Panc1 (cell line): ENCODE measurements around the gene INHBB. TPM values are rescaled to one million over a fixed set of nuclear protein-coding genes. Genes with fewer than 3 reads are reported as not detected.

ENCODE experiments used
- ATAC-seq: fragments of 200-7000 bp; cut with Tn5 transposase; 2 replicates; pipeline ENCODE4 v1.9.1; 2020; ENCODE audit warnings: mild to moderate bottlenecking, moderate library complexity
- BruUV-seq: library from RNA; stranded (reverse); fragments of 400-500 nt; replicated peaks from 2 replicates; lab custom pipeline; 2021; lab: Mats Ljungman, UMichigan
- CTCF ChIA-PET: fragments of 300-600 bp; sonication (Branson Sonifier 250); formaldehyde crosslinking; loops from one replicate; lab custom pipeline; 2022; ENCODE audit warnings: antibody characterized with exemption; lab: Charles Lee
- POLR2A ChIA-PET: fragments of 300-600 bp; sonication (Branson Sonifier 250); formaldehyde crosslinking; loops from one replicate; lab custom pipeline; 2022; ENCODE audit warnings: antibody characterized with exemption; lab: Charles Lee
- DNase-seq: peaks from one replicate; pipeline ENCODE4 v3.0.0-alpha.2; 2010; ENCODE audit warnings: low read depth, low spot score
- H3K27ac ChIP-seq: 2 replicates; pipeline ENCODE4 v1.5.1; 2011; ENCODE audit warnings: mild to moderate bottlenecking, low read length, inconsistent platforms
- H3K27me3 ChIP-seq: fragments of 200-500 bp; sonication (Bioruptor generic); 2 replicates; pipeline ENCODE4 v1.6.0; 2014; ENCODE audit warnings: low read length, inconsistent platforms; ENCODE audit not compliant: control insufficient read depth, insufficient read depth
- H3K36me3 ChIP-seq: fragments of 200-500 bp; sonication (Bioruptor generic); 2 replicates; pipeline ENCODE4 v1.5.1; 2014; ENCODE audit warnings: inconsistent platforms, mild to moderate bottlenecking, low read length, moderate library complexity; ENCODE audit not compliant: control insufficient read depth, insufficient read depth
- H3K4me1 ChIP-seq: 2 replicates; pipeline ENCODE4 v1.5.1; 2011; ENCODE audit warnings: inconsistent platforms, mild to moderate bottlenecking, low read length, moderate library complexity; ENCODE audit not compliant: control insufficient read depth, insufficient read depth
- H3K4me3 ChIP-seq, 2 experiments: 2 replicates each; pipeline ENCODE4 v1.5.1; 2011 to 2012; ENCODE audit warnings: low read depth in 2 of 2, low read length in 2 of 2, mild to moderate bottlenecking in 2 of 2, inconsistent platforms in 1 of 2, moderate library complexity in 1 of 2
- H3K9me3 ChIP-seq: fragments of 200-500 bp; sonication (Bioruptor generic); 2 replicates; pipeline ENCODE4 v1.5.1; 2014; ENCODE audit warnings: low read depth, mild to moderate bottlenecking, inconsistent platforms, low read length, moderate library complexity; ENCODE audit not compliant: control insufficient read depth, insufficient read depth
- POLR2AphosphoS5 ChIP-seq: IDR thresholded peaks from 2 replicates; pipeline ENCODE4 v1.6.1; 2012; ENCODE audit warnings: mild to moderate bottlenecking, low read depth, low read length, moderate library complexity
- SIN3A ChIP-seq: IDR thresholded peaks from 2 replicates; pipeline ENCODE4 v1.6.1; 2012; ENCODE audit warnings: low read depth, mild to moderate bottlenecking, low read length, moderate library complexity, borderline replicate concordance; ENCODE audit not compliant: insufficient read depth
- TCF7L2 ChIP-seq: IDR thresholded peaks from 2 replicates; pipeline ENCODE4 v1.6.1; 2011; ENCODE audit warnings: mild to moderate bottlenecking, low read depth, low read length, inconsistent platforms
- in situ Hi-C: cut with HindIII; loops from 2 replicates; pipeline ENCODE4 v1.10.0; 2016; ENCODE audit warnings: low sequenced_read_pairs, low pct_unique_long_range_greater_than_20kb
- intact Hi-C: fragments of 100-400 bp; cut with micrococcal nuclease; formaldehyde crosslinking; loops from one replicate; pipeline ENCODE4 v1.10.0; 2022; ENCODE audit not compliant: unreplicated experiment
- total RNA-seq: library from RNA; stranded (reverse); gene quantifications from one replicate; pipeline ENCODE4 v1.2.1, GENCODE V29; 2021; ENCODE audit not compliant: unreplicated experiment
- TF ChIP-seq, protein P1 (sequence below): fragments of 450-650 bp; IDR thresholded peaks from 2 replicates; pipeline ENCODE4 v1.5.1; 2017; ENCODE audit warnings: mild to moderate bottlenecking
- TF ChIP-seq, protein P2 (sequence below), 2 experiments: IDR thresholded peaks; 2 replicates each; pipeline ENCODE4 v1.6.1; 2011 to 2012; ENCODE audit warnings: low read depth in 2 of 2, control low read depth in 1 of 2, low read length in 1 of 2, mild to moderate bottlenecking in 1 of 2, moderate library complexity in 1 of 2; ENCODE audit not compliant: insufficient read depth in 1 of 2

Gene INHBB
- total RNA-seq, 1 experiment from 2014 or later = 38.2 TPM

DNA sequence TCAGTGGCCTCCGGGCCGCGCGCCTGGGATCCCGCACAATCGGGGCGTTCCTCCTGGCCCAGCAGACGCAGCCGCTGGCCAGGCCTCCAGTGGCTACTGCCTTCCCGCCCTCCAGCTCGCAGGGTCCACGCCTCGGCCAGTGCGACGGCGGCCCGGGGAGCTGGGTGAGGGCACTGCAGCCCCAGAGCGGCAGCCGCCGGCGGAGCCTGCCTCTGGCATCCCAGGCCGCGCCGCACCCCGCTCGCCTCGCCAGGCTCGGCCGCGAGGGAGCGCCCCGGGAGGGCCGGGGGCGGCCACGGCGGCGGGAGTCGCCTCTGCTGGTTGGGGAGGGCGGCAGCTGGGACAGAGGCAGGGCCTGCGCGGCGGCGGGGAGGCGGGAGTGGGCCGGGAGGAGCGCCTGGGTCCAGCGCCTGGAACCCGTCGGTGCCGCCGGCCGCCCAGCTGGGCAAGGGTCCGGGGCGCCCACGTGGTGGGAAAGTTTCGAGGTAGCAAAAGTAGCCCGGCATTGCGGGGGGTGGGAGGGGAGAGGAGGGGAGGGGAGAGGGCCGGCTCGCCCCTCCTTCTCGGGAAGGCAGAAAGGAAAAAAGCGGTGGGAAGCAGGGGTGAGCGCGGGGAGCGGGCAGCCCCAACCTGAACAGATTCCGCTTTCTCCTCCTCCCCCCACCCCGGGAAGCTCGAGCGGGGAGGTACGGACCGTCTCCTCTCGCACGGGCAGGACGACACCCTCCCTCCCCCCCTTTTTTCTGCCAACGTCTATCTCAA is 1.5 kb upstream of the INHBB start:
- H3K27me3 ChIP-seq = no peaks in the 10 kb centered on the region
- no peak overlapping the region for H3K27ac ChIP-seq
- H3K36me3 ChIP-seq = no peaks in the 10 kb centered on the region
- no TSS peak for BruUV-seq
- POLR2A ChIA-PET = interaction anchor here (0.6 kb wide), 2 partner anchors 259 to 646 kb away, joined by 3 to 4 read pairs; no protein-coding TSS in a partner anchor
- peak overlapping the region; percentile 50 to 57 for H3K4me3 ChIP-seq
- CTCF ChIA-PET = interaction anchor here (0.6 to 1.8 kb wide), 5 partner anchors 31 to 517 kb away, joined by 4 to 6 read pairs (median 4); no protein-coding TSS in a partner anchor
- peaks cover 14% of the 10 kb centered on the region for H3K4me1 ChIP-seq
- no peak for DNase-seq
- no peaks in the 10 kb centered on the region for H3K9me3 ChIP-seq
- intact Hi-C loops = loop anchor here (5.0 to 10.0 kb wide), 3 partner anchors 93 to 730 kb away; no protein-coding TSS in a partner anchor
- TF ChIP-seq POLR2AphosphoS5 = no peak
- ATAC-seq = peak; percentile 53
- in situ Hi-C loops = no loop called here

DNA sequence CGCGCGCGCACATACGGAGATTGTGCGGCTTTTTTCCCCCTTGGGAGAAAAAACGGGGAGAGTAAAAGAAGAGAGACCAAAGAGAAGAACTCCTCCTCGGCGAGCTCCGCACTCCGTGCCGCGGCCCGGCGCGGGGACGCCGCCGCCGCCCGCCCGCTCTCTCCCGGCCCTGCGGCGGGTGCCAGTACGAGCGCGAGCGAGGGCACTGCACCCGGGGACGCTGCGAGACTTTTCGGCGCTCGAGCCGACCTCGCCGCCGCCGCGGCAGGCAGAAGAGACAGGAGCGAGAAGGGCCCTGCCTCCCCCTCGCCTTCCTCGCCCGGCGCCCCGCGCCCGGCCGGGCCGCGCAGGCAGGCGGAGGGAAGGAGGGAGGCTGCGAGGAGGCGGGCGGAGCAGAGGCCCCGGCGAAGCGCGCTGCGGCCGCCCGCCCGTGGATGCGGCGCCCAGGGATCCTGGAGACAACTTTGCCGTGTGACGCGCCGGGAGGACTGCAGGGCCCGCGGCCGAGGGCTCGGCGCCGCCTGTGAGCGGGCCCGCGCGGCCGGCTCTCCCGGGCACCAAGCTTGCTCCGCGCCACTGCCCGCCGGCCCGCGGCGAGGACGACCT is 857 bp upstream of the INHBB start:
- H3K9me3 ChIP-seq = no peaks in the 10 kb centered on the region
- TF ChIP-seq TCF7L2 = no peak
- TF ChIP-seq SIN3A = 0 out of 2 replicates have a peak, but pooled peaks have one; percentile 43
- H3K36me3 ChIP-seq = no peaks in the 10 kb centered on the region
- H3K27ac ChIP-seq = no peak overlapping the region
- BruUV-seq = no TSS peak
- POLR2A ChIA-PET = interaction anchor here (0.6 kb wide), 2 partner anchors 258 to 646 kb away, joined by 3 to 4 read pairs; no protein-coding TSS in a partner anchor
- H3K27me3 ChIP-seq = no peaks in the 10 kb centered on the region
- in situ Hi-C loops = no loop called here
- peak; percentile 23 for ATAC-seq
- peak overlapping the region; percentile 50 to 57 for H3K4me3 ChIP-seq
- no peak for DNase-seq
- CTCF ChIA-PET = interaction anchor here (0.7 to 1.8 kb wide), 3 partner anchors 32 to 518 kb away, joined by 4 to 6 read pairs (median 5); no protein-coding TSS in a partner anchor
- peaks cover 14% of the 10 kb centered on the region for H3K4me1 ChIP-seq
- intact Hi-C loops = loop anchor here (5.0 to 10.0 kb wide), 3 partner anchors 92 to 730 kb away; no protein-coding TSS in a partner anchor

DNA sequence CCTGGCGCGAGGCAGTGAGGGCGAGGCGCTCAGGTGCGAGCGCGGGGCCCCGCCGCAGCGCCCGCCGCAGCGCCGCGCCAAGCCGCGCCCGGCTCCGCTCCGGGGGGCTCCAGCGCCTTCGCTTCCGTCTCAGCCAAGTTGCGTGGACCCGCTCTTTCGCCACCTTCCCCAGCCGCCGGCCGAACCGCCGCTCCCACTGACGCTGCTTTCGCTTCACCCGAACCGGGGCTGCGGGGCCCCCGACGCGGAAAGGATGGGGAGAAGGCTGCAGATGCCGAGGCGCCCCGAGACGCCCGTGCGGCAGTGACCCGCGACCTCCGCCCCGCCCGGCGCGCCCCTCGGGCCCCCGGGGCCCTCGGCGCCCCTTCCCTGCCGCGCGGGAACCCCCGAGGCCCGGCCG is 328 bp upstream of the INHBB start:
- ATAC-seq = no peak
- Histone ChIP-seq H3K4me1 (peaks cover 14% of the 10 kb centered on the region), H3K4me3 (peak overlapping the region; percentile 50 to 52), H3K36me3 (no peaks in the 10 kb centered on the region), H3K9me3 (no peaks in the 10 kb centered on the region), H3K27me3 (no peaks in the 10 kb centered on the region), H3K27ac (no peak overlapping the region)
- no TSS peak for BruUV-seq
- intact Hi-C loops (loop anchor here (10.0 kb wide), 2 partner anchors 169 to 729 kb away; no protein-coding TSS in a partner anchor), in situ Hi-C loops (no loop called here)
- DNase-seq = no peak
- CTCF ChIA-PET = no interaction called here
- POLR2A ChIA-PET = no interaction called here
- TF ChIP-seq SIN3A = no peak
- TF ChIP-seq, protein P1, sequence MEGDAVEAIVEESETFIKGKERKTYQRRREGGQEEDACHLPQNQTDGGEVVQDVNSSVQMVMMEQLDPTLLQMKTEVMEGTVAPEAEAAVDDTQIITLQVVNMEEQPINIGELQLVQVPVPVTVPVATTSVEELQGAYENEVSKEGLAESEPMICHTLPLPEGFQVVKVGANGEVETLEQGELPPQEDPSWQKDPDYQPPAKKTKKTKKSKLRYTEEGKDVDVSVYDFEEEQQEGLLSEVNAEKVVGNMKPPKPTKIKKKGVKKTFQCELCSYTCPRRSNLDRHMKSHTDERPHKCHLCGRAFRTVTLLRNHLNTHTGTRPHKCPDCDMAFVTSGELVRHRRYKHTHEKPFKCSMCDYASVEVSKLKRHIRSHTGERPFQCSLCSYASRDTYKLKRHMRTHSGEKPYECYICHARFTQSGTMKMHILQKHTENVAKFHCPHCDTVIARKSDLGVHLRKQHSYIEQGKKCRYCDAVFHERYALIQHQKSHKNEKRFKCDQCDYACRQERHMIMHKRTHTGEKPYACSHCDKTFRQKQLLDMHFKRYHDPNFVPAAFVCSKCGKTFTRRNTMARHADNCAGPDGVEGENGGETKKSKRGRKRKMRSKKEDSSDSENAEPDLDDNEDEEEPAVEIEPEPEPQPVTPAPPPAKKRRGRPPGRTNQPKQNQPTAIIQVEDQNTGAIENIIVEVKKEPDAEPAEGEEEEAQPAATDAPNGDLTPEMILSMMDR = no peak
- TF ChIP-seq, protein P2, sequence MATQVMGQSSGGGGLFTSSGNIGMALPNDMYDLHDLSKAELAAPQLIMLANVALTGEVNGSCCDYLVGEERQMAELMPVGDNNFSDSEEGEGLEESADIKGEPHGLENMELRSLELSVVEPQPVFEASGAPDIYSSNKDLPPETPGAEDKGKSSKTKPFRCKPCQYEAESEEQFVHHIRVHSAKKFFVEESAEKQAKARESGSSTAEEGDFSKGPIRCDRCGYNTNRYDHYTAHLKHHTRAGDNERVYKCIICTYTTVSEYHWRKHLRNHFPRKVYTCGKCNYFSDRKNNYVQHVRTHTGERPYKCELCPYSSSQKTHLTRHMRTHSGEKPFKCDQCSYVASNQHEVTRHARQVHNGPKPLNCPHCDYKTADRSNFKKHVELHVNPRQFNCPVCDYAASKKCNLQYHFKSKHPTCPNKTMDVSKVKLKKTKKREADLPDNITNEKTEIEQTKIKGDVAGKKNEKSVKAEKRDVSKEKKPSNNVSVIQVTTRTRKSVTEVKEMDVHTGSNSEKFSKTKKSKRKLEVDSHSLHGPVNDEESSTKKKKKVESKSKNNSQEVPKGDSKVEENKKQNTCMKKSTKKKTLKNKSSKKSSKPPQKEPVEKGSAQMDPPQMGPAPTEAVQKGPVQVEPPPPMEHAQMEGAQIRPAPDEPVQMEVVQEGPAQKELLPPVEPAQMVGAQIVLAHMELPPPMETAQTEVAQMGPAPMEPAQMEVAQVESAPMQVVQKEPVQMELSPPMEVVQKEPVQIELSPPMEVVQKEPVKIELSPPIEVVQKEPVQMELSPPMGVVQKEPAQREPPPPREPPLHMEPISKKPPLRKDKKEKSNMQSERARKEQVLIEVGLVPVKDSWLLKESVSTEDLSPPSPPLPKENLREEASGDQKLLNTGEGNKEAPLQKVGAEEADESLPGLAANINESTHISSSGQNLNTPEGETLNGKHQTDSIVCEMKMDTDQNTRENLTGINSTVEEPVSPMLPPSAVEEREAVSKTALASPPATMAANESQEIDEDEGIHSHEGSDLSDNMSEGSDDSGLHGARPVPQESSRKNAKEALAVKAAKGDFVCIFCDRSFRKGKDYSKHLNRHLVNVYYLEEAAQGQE (IDR thresholded peaks at IDR 0.05; ENCODE audit: insufficient read depth in 1 of 2, low read depth in 2 of 2, low read length in 1 of 2) = no peak
- TF ChIP-seq TCF7L2 = no peak
- TF ChIP-seq POLR2AphosphoS5 = no peak
